RWPE2 (cell line): ENCODE measurements around the gene NXN.
"Not testable (repeated sequence)": the region's sequence is repeated elsewhere in the genome, so short reads cannot be mapped to it uniquely, and the experiment has no call there.

Experiments
- ATAC-seq: fragments of 200-7000 bp; cut with Tn5 transposase; 3 replicates; pipeline ENCODE4 v1.9.1; 2021; ENCODE audit warnings: low read depth
- DNase-seq: peaks from one replicate; pipeline ENCODE4 v3.0.0-alpha.2; 2020; ENCODE audit warnings: low spot score
- H3K27ac ChIP-seq: fragments of 450-650 bp; 2 replicates; pipeline ENCODE4 v1.5.1; 2017; ENCODE audit warnings: mild to moderate bottlenecking; ENCODE audit not compliant: poor library complexity, severe bottlenecking
- H3K27me3 ChIP-seq: fragments of 250-450 bp; sonication (Bioruptor Pico); 2 replicates; pipeline ENCODE4 v1.5.1; 2021; ENCODE audit warnings: mild to moderate bottlenecking, moderate library complexity; ENCODE audit not compliant: insufficient read depth, poor library complexity, severe bottlenecking
- H3K36me3 ChIP-seq: fragments of 250-450 bp; sonication (Bioruptor Pico); 2 replicates; pipeline ENCODE4 v1.5.1; 2020; ENCODE audit warnings: low read depth, mild to moderate bottlenecking, moderate library complexity
- H3K4me1 ChIP-seq: fragments of 250-450 bp; sonication (Bioruptor Pico); 2 replicates; pipeline ENCODE4 v1.5.1; 2021; ENCODE audit warnings: mild to moderate bottlenecking, moderate library complexity; ENCODE audit not compliant: insufficient read depth, poor library complexity, severe bottlenecking
- H3K4me3 ChIP-seq: fragments of 250-450 bp; sonication (Bioruptor Pico); 2 replicates; pipeline ENCODE4 v1.5.1; 2021; ENCODE audit warnings: mild to moderate bottlenecking, moderate library complexity; ENCODE audit not compliant: severe bottlenecking
- H3K9me3 ChIP-seq: fragments of 250-450 bp; sonication (Bioruptor Pico); 2 replicates; pipeline ENCODE4 v1.5.1; 2021; ENCODE audit warnings: mild to moderate bottlenecking, moderate library complexity; ENCODE audit not compliant: severe bottlenecking
- CTCF ChIP-seq: fragments of 450-650 bp; IDR thresholded peaks from one replicate; pipeline ENCODE4 v1.5.1; 2017; ENCODE audit warnings: mild to moderate bottlenecking, moderate library complexity; ENCODE audit not compliant: poor library complexity, severe bottlenecking

The NXN gene

DNA sequence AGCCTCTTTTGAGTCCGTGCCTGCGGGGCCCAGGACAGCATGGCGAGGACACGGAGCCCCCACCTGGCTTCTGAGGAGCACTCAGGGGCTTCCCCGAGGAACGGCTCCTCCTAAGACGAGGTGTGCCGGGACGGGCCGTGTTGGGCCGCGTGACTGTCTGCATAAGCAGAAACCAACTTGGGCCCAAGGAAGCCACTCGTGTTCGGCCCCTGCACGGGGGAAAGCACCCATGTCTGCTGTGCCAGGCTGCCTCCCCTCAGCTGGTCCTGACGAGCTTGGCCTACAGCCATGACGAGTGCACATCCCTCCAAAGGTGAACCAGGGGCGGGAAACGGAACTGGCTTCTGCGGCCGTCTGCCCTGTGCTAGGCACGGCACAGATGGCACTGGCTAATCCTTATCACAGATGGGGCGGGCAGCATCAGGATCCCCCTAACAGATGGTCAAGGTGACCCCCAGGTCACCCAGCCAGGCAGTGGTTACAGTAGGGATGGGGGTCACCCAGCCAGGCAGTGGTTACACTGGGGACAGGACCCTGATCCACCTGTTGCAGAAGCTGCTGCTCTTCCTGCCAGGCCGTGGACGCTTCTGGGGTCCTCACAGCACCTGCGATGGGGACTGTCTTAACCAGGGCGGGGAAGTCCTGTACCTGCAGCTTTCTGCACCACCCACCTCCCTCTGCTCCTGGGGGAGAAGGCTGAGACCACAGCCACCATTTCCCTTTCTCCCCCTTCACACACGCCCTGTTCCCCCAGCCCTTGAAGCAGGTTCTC, 171.9 kb downstream of the NXN start:
- no peak for DNase-seq
- Histone ChIP-seq H3K4me1 (no peaks in the 10 kb centered on the region), H3K36me3 (peaks cover 28% of the 10 kb centered on the region), H3K27ac (no peak overlapping the region), H3K27me3 (no peaks in the 10 kb centered on the region), H3K4me3 (no peak overlapping the region), H3K9me3 (no peaks in the 10 kb centered on the region)
- TF ChIP-seq CTCF = no peak
- ATAC-seq = no peak

DNA sequence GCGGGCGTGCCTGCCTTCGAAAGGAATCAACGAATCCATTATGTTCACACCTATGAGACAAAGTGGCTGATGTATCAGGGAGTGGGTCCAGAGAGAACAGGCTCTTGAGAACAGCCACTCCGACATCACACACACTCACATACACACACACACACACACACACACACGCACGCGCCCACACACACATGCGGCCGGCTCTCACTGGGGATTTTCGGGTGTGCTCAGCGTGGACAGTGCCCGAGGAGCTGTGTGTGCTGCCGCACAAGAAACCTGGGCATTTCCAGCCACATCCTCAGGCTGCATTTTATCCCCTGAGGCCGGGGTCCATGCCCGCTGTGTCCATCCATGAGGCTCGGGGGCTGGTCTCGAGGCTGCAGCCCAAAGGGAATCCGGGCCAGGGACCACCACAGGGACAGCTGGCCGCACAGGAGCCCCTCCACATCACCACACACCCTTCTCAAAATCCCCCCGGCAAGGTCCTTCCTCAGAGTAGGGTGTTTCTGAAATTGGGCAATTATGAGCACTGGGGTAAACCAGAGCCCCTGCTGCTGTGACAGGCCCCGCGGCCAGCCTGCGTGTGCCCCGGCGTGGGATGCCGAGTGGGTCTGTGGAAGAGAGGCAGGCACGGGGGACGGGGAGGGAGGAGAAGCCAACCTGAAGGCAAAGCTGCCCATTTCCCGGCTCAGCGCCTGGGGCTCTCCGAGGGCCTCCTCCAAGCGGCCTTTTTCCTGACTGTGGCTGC, 172.6 kb downstream of the NXN start:
- no peaks in the 10 kb centered on the region for H3K9me3 ChIP-seq
- H3K4me3 ChIP-seq = no peak overlapping the region
- TF ChIP-seq CTCF = no peak
- peaks cover 21% of the 10 kb centered on the region for H3K36me3 ChIP-seq
- no peak for ATAC-seq
- DNase-seq = no peak
- H3K27ac ChIP-seq = no peak overlapping the region
- no peaks in the 10 kb centered on the region for H3K4me1 ChIP-seq
- H3K27me3 ChIP-seq = no peaks in the 10 kb centered on the region

DNA sequence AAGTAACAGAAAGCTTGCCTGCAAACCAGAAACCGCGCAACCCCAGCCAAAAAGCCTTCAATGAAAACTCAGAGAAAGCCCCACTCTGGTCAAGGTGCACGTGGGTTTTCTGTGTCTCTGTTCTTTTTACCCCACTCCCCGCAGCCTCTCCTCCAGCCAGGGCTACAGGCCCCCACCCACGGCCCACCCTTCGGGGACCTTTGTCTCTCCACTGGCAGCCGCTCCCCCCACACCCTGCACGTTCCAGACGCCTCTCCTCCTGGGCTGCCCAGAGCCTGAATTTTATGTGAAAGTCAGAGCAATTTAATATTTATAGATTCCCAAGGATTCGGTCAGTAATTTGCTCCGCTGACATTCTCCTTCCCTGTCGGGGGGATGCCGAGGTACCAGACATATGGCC, 173.2 kb downstream of the NXN start:
- Histone ChIP-seq H3K27me3 (no peaks in the 10 kb centered on the region), H3K4me3 (no peak overlapping the region), H3K4me1 (no peaks in the 10 kb centered on the region), H3K36me3 (peaks cover 27% of the 10 kb centered on the region), H3K9me3 (no peaks in the 10 kb centered on the region), H3K27ac (no peak overlapping the region)
- no peak for ATAC-seq
- TF ChIP-seq CTCF = no peak
- no peak for DNase-seq

GRCh38 chr17:805886-806285, 173.7 kb downstream of the NXN start:
- not testable (repeated sequence) for H3K27me3 ChIP-seq, DNase-seq, H3K27ac ChIP-seq, H3K9me3 ChIP-seq, H3K4me3 ChIP-seq, ATAC-seq, H3K4me1 ChIP-seq
- peaks cover 29% of the 10 kb centered on the region for H3K36me3 ChIP-seq

- Histone ChIP-seq H3K4me1 (no peaks in the 10 kb centered on the region), H3K27me3 (no peaks in the 10 kb centered on the region), H3K9me3 (no peaks in the 10 kb centered on the region), H3K36me3 (peaks cover 40% of the 10 kb centered on the region), H3K27ac (no peak overlapping the region), H3K4me3 (no peak overlapping the region)
- DNase-seq (no peak), ATAC-seq (no peak)
- TF ChIP-seq CTCF = no peak
Observed at GRCh38 chr17:804541-805435, 174.8 kb downstream of the NXN start.
